ENCODE measurements around the gene TRIM44.

Gene TRIM44

GRCh38 chr11:35641171-35641897, 21.2 kb upstream of the TRIM44 start:
- Histone ChIP-seq H3K9ac (no peak overlapping the region), H3K27me3 (ENCODE audit: control insufficient read depth, insufficient read depth, low read length) (no peaks in the 10 kb centered on the region), H3K36me3 (ENCODE audit: control insufficient read depth, insufficient read depth, low read length) (no peaks in the 10 kb centered on the region), H3K4me1 (no peaks in the 10 kb centered on the region), H3K4me2 (ENCODE audit: low read length) (no peak overlapping the region), H2AFZ (no peak overlapping the region), H3K4me3 (ENCODE audit: low read depth, low read length) (no peak overlapping the region), H3K79me2 (no peaks in the 10 kb centered on the region), H3K27ac (no peak overlapping the region), H3K9me3 (ENCODE audit: control insufficient read depth, low read length) (no peaks in the 10 kb centered on the region)
- TF ChIP-seq CTCF (IDR thresholded peaks at IDR 0.05): no peak

- no peaks in the 10 kb centered on the region for H3K4me1 ChIP-seq
- no peak overlapping the region for H3K4me2 ChIP-seq (ENCODE audit: low read length)
- no peaks in the 10 kb centered on the region for H3K36me3 ChIP-seq (ENCODE audit: control insufficient read depth, insufficient read depth, low read length)
- H2AFZ ChIP-seq: no peak overlapping the region
- no peaks in the 10 kb centered on the region for H3K9me3 ChIP-seq (ENCODE audit: control insufficient read depth, low read length)
- no peak for TF ChIP-seq CTCF (IDR thresholded peaks at IDR 0.05)
- no peak overlapping the region for H3K27ac ChIP-seq
- H3K27me3 ChIP-seq (ENCODE audit: control insufficient read depth, insufficient read depth, low read length): no peaks in the 10 kb centered on the region
- no peak overlapping the region for H3K4me3 ChIP-seq (ENCODE audit: low read depth, low read length)
- no peak overlapping the region for H3K9ac ChIP-seq
- H3K79me2 ChIP-seq: no peaks in the 10 kb centered on the region
These were observed 20.6 kb upstream of the TRIM44 start for GRCh38 chr11:35641964-35642363.

- no peaks in the 10 kb centered on the region for H3K36me3 ChIP-seq (ENCODE audit: control insufficient read depth, insufficient read depth, low read length)
These were observed 15.0 kb upstream of the TRIM44 start for GRCh38 chr11:35647421-35648093.

GRCh38 chr11:35650006-35650405, 12.6 kb upstream of the TRIM44 start:
- TF ChIP-seq CTCF (IDR thresholded peaks at IDR 0.05): no peak
- H3K36me3 ChIP-seq (ENCODE audit: control insufficient read depth, insufficient read depth, low read length): no peaks in the 10 kb centered on the region
- no peaks in the 10 kb centered on the region for H3K9me3 ChIP-seq (ENCODE audit: control insufficient read depth, low read length)
- no peak overlapping the region for H3K4me2 ChIP-seq (ENCODE audit: low read length)
- no peak overlapping the region for H2AFZ ChIP-seq
- no peaks in the 10 kb centered on the region for H3K27me3 ChIP-seq (ENCODE audit: control insufficient read depth, insufficient read depth, low read length)
- no peak overlapping the region for H3K9ac ChIP-seq
- no peaks in the 10 kb centered on the region for H3K4me1 ChIP-seq
- no peak overlapping the region for H3K4me3 ChIP-seq (ENCODE audit: low read depth, low read length)
- no peaks in the 10 kb centered on the region for H3K79me2 ChIP-seq
- H3K27ac ChIP-seq: no peak overlapping the region

More at GRCh38 chr11:35647421-35648093, 15.0 kb upstream of the TRIM44 start:
- no peak overlapping the region for H3K9ac ChIP-seq
- H3K4me3 ChIP-seq (ENCODE audit: low read depth, low read length): no peak overlapping the region
- H3K79me2 ChIP-seq: no peaks in the 10 kb centered on the region
- H3K4me2 ChIP-seq (ENCODE audit: low read length): no peak overlapping the region
- no peak for TF ChIP-seq CTCF (IDR thresholded peaks at IDR 0.05)
- H3K9me3 ChIP-seq (ENCODE audit: control insufficient read depth, low read length): no peaks in the 10 kb centered on the region
- no peak overlapping the region for H3K27ac ChIP-seq
- no peaks in the 10 kb centered on the region for H3K27me3 ChIP-seq (ENCODE audit: control insufficient read depth, insufficient read depth, low read length)
- H2AFZ ChIP-seq: no peak overlapping the region
- no peaks in the 10 kb centered on the region for H3K4me1 ChIP-seq
